Measurements from ENCODE around the gene HSD11B2.
A peak's percentile ranks its signal among the peaks of the same experiment; 100 is the strongest.

HSD11B2 gene

DNA sequence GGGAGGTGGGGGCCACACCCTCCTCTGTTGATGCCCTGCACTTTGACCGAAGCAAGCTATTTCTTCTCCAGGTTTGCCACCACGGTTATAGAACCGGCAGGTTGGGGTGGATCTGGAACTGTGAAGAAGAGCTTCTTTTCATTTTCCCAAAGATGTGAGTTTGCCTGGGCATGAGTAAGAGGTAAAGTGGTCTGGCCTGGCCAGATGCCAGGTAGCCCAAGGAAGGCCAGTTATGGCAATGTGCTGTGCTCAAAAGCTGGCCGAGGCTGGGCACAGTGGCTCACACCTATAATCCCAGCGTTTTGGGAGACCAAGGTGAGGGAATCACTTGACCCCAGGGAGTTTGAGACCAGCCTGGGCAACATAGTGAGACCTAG, 31.3 kb downstream of the HSD11B2 start:
- TF ChIP-seq, protein P1, sequence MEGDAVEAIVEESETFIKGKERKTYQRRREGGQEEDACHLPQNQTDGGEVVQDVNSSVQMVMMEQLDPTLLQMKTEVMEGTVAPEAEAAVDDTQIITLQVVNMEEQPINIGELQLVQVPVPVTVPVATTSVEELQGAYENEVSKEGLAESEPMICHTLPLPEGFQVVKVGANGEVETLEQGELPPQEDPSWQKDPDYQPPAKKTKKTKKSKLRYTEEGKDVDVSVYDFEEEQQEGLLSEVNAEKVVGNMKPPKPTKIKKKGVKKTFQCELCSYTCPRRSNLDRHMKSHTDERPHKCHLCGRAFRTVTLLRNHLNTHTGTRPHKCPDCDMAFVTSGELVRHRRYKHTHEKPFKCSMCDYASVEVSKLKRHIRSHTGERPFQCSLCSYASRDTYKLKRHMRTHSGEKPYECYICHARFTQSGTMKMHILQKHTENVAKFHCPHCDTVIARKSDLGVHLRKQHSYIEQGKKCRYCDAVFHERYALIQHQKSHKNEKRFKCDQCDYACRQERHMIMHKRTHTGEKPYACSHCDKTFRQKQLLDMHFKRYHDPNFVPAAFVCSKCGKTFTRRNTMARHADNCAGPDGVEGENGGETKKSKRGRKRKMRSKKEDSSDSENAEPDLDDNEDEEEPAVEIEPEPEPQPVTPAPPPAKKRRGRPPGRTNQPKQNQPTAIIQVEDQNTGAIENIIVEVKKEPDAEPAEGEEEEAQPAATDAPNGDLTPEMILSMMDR (IDR thresholded peaks at IDR 0.05; ENCODE audit: low read depth, low read length) = no peak
- no peak overlapping the region for H3K4me3 ChIP-seq (replicated peaks in 1 of 2; ENCODE audit: low read depth in 2 of 2, low read length in 2 of 2)
- DNase-seq (ENCODE audit: low read depth in 2 of 2) = no peak

DNA sequence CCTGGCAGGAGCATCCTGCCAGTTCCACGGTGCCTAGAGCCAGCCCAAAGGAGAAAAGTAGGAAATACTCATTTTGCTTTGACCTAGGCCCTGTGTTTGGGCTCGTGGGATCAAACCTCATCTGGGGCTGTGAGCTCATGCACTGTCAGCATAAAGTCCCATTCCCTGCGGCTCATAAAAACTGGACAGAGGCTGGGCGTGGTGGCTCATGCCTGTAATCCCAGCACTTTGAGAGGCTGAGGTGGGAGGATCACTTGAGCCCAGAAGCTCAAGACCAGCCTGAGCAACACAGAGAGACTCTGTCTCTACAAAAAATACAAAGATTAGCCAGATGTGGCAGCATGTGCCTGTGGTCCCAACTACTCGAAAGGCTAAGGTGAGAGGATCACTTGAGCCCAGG, 32.1 kb downstream of the HSD11B2 start:
- no peak overlapping the region for H3K4me3 ChIP-seq (replicated peaks in 1 of 2; ENCODE audit: low read depth in 2 of 2, low read length in 2 of 2)
- TF ChIP-seq, protein P1 (IDR thresholded peaks at IDR 0.05; ENCODE audit: low read depth, low read length) = no peak
- no peak for DNase-seq (ENCODE audit: low read depth in 2 of 2)

- no peak for DNase-seq (ENCODE audit: low read depth in 2 of 2)
- H3K4me3 ChIP-seq (replicated peaks in 1 of 2; ENCODE audit: low read depth in 2 of 2, low read length in 2 of 2) = no peak overlapping the region
- TF ChIP-seq, protein P1 (IDR thresholded peaks at IDR 0.05; ENCODE audit: low read depth, low read length) = no peak
Measured at GRCh38 chr16:67463691-67464090, 32.8 kb downstream of the HSD11B2 start.

DNA sequence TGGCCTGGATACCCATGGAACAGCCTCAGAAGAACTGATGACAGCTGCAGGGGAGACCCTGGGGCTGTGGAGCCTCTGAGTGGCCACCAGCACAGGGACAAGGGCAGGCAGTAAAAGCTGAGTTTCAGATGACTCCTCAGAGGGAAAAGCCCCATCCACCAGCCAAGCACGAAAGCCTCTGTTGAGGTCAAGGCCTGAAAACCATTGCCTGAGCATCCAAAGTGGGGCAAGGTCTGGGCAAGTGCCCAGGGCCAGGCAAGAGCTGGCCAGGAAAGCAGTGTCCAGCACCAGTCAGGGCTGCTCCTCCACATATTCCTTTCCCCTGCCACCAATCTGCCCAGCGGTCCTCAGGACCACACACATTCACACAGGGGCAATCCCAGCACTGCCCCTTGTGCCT, 33.6 kb downstream of the HSD11B2 start:
- TF ChIP-seq, protein P1 (IDR thresholded peaks at IDR 0.05; ENCODE audit: low read depth, low read length) = no peak
- no peak for DNase-seq (ENCODE audit: low read depth in 2 of 2)

DNA sequence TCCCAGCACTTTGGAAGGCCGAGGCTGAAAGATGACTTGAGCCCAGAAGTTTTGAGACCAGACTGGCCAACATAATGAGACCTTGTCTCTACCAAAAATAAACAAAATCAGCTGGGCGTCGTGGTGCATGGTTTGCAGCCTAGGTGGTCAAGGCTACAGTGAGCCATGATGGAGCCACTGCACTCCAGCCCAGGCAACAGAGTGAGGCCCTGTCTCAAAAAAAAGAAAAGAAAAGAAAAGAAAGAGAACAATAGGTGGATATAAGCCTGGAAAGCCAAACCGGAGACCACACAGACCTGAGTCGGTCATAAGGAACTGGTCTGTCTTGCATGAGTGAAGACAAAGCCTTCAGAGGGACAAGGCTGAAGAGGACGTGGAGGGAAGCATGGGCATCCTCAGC, 35.7 kb downstream of the HSD11B2 start:
- no peak overlapping the region for H3K4me3 ChIP-seq (replicated peaks in 1 of 2; ENCODE audit: low read depth in 2 of 2, low read length in 2 of 2)
- no peak for DNase-seq (ENCODE audit: low read depth in 2 of 2)
- TF ChIP-seq, protein P1 (IDR thresholded peaks at IDR 0.05; ENCODE audit: low read depth, low read length) = no peak

More for the DNA sequence above, 33.6 kb downstream of the HSD11B2 start:
- no peak overlapping the region for H3K4me3 ChIP-seq (replicated peaks in 1 of 2; ENCODE audit: low read depth in 2 of 2, low read length in 2 of 2)

DNA sequence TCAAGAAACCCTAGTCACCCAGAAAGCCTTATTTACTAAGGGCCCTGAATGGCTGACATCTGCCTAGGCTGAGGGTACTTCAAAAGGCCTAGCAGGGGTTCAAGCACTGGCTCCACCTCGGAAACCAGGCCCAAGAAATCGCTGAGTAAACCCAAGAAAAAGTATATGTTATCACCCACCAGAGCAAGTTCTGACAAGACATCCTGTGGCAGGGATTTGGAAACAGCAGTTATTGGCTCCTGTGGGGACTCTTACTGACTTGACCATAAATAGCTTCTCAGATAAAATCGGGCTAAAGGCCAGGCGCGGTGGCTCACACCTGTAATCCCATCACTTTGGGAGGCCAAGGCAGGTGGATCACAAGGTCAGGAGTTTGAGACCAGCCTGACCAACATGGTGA, 37.8 kb downstream of the HSD11B2 start:
- H3K4me3 ChIP-seq (replicated peaks in 1 of 2; ENCODE audit: low read depth in 2 of 2, low read length in 2 of 2) = no peak overlapping the region
- TF ChIP-seq, protein P1 (IDR thresholded peaks at IDR 0.05; ENCODE audit: low read depth, low read length) = no peak
- DNase-seq (ENCODE audit: low read depth in 2 of 2) = no peak

DNA sequence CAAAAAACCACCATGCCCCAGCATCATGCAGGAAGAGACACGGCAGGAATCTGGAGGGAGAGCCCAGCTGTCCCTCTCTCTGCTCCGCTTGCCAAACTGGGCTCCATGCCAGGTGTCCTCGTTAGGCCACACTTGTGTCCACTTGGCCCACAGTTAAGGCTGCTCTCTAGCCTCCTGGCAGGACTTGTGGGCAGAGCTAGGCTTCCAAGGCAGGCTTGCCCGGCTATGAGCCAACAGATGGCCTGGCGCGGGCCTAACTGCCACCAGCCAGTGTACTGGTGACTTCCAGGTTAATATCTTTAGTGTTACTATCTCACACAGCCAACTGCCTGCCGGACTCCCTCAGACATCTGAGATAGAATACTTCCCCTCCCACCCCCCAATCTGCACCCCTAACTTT, 39.4 kb downstream of the HSD11B2 start:
- TF ChIP-seq, protein P1 (IDR thresholded peaks at IDR 0.05; ENCODE audit: low read depth, low read length) = no peak
- no peak overlapping the region for H3K4me3 ChIP-seq (replicated peaks in 1 of 2; ENCODE audit: low read depth in 2 of 2, low read length in 2 of 2)
- peak in 1 of 2 donors; percentile 29 for DNase-seq (ENCODE audit: low read depth in 2 of 2)

All from cardiac fibroblast (primary cell).